Spleen (tissue), 11 donors: ENCODE data around the gene ABHD12. TPM values are rescaled to one million over a fixed set of nuclear protein-coding genes. Genes with fewer than 3 reads are reported as not detected.

Experiments
- DNase-seq: peaks from one replicate; pipeline ENCODE4 v3.0.0-alpha.2; 2020
- H3K27ac ChIP-seq, 8 donors: fragments of 200-600 bp; sonication (generic) in 7 of 8; 1 replicate in 4 of 8; 2 replicates in 4 of 8; pipeline versions ENCODE4 v1.5.0 to v1.8.0; 2016 to 2021; ENCODE audit warnings: inconsistent platforms in 4 of 8, mild to moderate bottlenecking in 4 of 8, moderate library complexity in 1 of 8
- H3K27me3 ChIP-seq, 7 donors: fragments of 200-600 bp; sonication (generic) in 6 of 7; replicated peaks in 1 of 7; 1 replicate in 4 of 7; 2 replicates in 3 of 7; pipeline versions ENCODE4 v1.5.0 to v1.8.0; 2016 to 2021; ENCODE audit warnings: inconsistent platforms in 3 of 7, mild to moderate bottlenecking in 1 of 7
- H3K36me3 ChIP-seq, 6 donors: fragments of 200-600 bp; sonication (generic) in 5 of 6; 1 replicate in 4 of 6; 2 replicates in 2 of 6; pipeline versions ENCODE4 v1.5.0 to v1.8.0; 2016 to 2021; ENCODE audit warnings: inconsistent platforms in 2 of 6
- H3K4me1 ChIP-seq, 6 donors: fragments of 200-600 bp; sonication (generic) in 5 of 6; 1 replicate in 3 of 6; 2 replicates in 3 of 6; pipeline versions ENCODE4 v1.5.0 to v1.8.0; 2016 to 2021; ENCODE audit warnings: inconsistent platforms in 3 of 6
- H3K4me3 ChIP-seq, 8 donors: fragments of 200-600 bp; sonication (generic) in 7 of 8; 1 replicate in 4 of 8; 2 replicates in 4 of 8; pipeline versions ENCODE4 v1.5.0 to v1.8.0; 2016 to 2021; ENCODE audit warnings: inconsistent platforms in 4 of 8, mild to moderate bottlenecking in 4 of 8, moderate library complexity in 2 of 8
- H3K9me3 ChIP-seq, 8 donors: fragments of 200-600 bp; sonication (generic) in 7 of 8; 1 replicate in 4 of 8; 2 replicates in 4 of 8; pipeline versions ENCODE4 v1.5.0 to v1.8.0; 2016 to 2021; ENCODE audit warnings: inconsistent platforms in 4 of 8
- POLR2A ChIP-seq, 3 donors: fragments of 450-650 bp; IDR thresholded peaks; one replicate each; pipeline ENCODE4 v1.5.1; 2017; ENCODE audit warnings: antibody characterized with exemption in 3 of 3, mild to moderate bottlenecking in 1 of 3
- POLR2AphosphoS5 ChIP-seq, 3 donors: sonication (generic); formaldehyde crosslinking; IDR thresholded peaks; one replicate each; pipeline ENCODE4 v1.5.1; 2017; ENCODE audit warnings: antibody characterized with exemption in 3 of 3
- WGBS, 5 donors: extraction: QIAGEN DNeasy Blood & Tissue Kit in 3 of 5; methylation state at CpG; one replicate each; pipeline versions ENCODE4 v1.1.5 to v1.1.7; 2013 to 2018; 5-methylcytosine and 5-hydroxymethylcytosine counted together
- intact Hi-C: fragments of 100-400 bp; cut with DNase I; formaldehyde crosslinking; loops from one replicate; pipeline ENCODE4 v1.15.0; 2023; ENCODE audit warnings: low total_unique reads
- polyA plus RNA-seq, 3 donors: library from polyadenylated mRNA; stranded (reverse); fragments of 200-250 nt; gene quantifications; one replicate each; pipeline ENCODE4 v1.2.1, GENCODE V29; 2013
- total RNA-seq, 7 donors: library from RNA; depleted of rRNA in 3 of 7; stranded (reverse); fragments of >200 nt in 3 of 7; fragmentation: NEBNext Ultra II Directional in 4 of 7; extraction: Animal tissue kit (Norgen Biotek cat#: 25700) in 4 of 7; gene quantifications; one replicate each; pipeline versions ENCODE4 v1.1.0 to v1.2.1, GENCODE V29; 2016 to 2021
- TF ChIP-seq, protein P1 (sequence below), 11 experiments: fragments of 200-600 bp in 7 of 11; fragments of 450-650 bp in 4 of 11; sonication (generic) in 4 of 11; IDR thresholded peaks in 8 of 11; conservative IDR thresholded peaks in 3 of 11; 1 replicate in 7 of 11; 2 replicates in 4 of 11; pipeline versions ENCODE4 v1.4.0 to v1.8.0; 2016 to 2021; ENCODE audit warnings: antibody characterized with exemption in 11 of 11, inconsistent platforms in 4 of 11, mild to moderate bottlenecking in 1 of 11
- donor health status: healthy with polysubstance abuse.
- donor health status: DM: no; HTN: no; CAD: no; lungs with moderate emphysema.
- donor health status: DM: no; HTN: no; CAD: no.
- donor health status: Bipolar disorder and iron deficiency.
- donor health status: healthy.
- donor health status: DM: no; HTN: no; CAD: no.
- donor health status: DM: yes; HTN: yes; CAD: no.

Gene ABHD12
- total and polyA plus RNA-seq, 10 donors = 16.1 to 36.9 (median 25.3) TPM

DNA sequence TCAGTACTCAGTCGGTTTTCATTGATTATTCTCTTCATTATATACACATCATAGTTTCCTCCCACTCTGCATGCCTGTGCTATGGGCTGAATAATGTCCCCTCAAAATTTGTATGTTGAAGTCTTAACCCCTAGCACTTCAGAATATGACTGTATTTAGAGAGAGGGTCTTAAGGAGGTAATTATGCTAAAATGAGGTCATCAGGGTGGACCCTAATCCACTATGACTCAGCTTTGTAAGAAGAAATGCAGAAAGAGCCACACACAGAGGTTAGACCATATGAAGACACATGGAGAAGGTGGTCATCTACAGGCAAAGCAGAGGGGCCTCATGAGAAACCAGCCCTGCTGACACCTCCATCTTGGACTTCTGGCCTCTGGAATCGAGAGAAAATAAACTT lies 15.8 kb downstream of the ABHD12 start:
- Histone ChIP-seq H3K36me3 (peaks cover 0 to 1% (median 0%) of the 10 kb centered on the region in 6 donors), H3K4me1 (peaks cover 0 to 10% (median 0%) of the 10 kb centered on the region in 6 donors), H3K27ac (no peak overlapping the region), H3K27me3 (no peaks in the 10 kb centered on the region), H3K4me3 (no peak overlapping the region), H3K9me3 (peaks cover 0 to 6% (median 0%) of the 10 kb centered on the region in 8 donors)
- no peak for DNase-seq
- TF ChIP-seq, protein P1, sequence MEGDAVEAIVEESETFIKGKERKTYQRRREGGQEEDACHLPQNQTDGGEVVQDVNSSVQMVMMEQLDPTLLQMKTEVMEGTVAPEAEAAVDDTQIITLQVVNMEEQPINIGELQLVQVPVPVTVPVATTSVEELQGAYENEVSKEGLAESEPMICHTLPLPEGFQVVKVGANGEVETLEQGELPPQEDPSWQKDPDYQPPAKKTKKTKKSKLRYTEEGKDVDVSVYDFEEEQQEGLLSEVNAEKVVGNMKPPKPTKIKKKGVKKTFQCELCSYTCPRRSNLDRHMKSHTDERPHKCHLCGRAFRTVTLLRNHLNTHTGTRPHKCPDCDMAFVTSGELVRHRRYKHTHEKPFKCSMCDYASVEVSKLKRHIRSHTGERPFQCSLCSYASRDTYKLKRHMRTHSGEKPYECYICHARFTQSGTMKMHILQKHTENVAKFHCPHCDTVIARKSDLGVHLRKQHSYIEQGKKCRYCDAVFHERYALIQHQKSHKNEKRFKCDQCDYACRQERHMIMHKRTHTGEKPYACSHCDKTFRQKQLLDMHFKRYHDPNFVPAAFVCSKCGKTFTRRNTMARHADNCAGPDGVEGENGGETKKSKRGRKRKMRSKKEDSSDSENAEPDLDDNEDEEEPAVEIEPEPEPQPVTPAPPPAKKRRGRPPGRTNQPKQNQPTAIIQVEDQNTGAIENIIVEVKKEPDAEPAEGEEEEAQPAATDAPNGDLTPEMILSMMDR (IDR thresholded peaks at IDR 0.05 in 8 of 11, conservative IDR thresholded peaks at IDR 0.05 in 3 of 11) = no peak
- TF ChIP-seq POLR2AphosphoS5 (IDR thresholded peaks at IDR 0.05) (no peak), POLR2A (IDR thresholded peaks at IDR 0.05) (no peak)
- intact Hi-C loops = no loop called here
- WGBS, 5 donors = 88 to 98% (median 92%) methylated on average over 2 of the region's 2 CpGs

DNA sequence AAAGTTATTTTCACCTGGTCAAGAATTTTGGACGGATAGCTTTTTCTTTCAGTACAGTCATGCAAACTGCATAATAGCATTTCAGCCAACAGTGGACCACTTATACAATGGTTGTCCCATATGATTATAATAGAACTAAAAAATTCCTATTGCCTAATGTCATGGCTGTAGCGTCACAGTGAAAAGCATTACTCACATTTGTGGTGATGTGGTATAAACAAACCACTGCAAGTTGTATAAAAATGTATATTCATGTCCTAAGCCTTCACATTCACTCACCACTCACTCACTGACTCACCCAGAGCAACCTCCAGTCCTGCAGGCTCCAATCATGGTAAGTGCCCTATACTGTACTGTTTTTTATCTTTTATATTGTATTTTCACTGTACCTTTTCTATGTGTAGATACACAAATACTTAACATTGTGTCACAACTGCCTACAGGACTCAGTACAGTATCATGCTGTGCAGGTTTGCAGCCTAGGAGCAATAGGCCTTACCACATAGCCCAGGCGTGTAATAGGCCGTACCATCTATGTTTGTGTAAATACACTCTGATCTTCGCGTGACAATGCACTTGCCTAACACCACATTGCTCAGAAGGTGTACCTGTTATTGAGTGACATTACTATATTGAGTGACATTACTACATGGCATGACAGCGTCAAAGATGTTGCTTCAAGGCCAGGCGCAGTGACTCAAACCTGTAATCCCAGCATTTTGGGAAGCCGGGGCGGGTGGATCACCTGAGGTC lies 17.9 kb downstream of the ABHD12 start:
- H3K27ac ChIP-seq = no peak overlapping the region
- TF ChIP-seq POLR2AphosphoS5 (IDR thresholded peaks at IDR 0.05) = no peak
- TF ChIP-seq POLR2A (IDR thresholded peaks at IDR 0.05) = no peak
- TF ChIP-seq, protein P1 (IDR thresholded peaks at IDR 0.05 in 8 of 11, conservative IDR thresholded peaks at IDR 0.05 in 3 of 11) = no peak
- no peak for DNase-seq
- peaks cover 0 to 7% (median 0%) of the 10 kb centered on the region in 6 donors for H3K4me1 ChIP-seq
- WGBS, 5 donors = 90 to 97% (median 96%) methylated on average over 10 of the region's 10 CpGs
- no peaks in the 10 kb centered on the region for H3K27me3 ChIP-seq
- no peaks in the 10 kb centered on the region for H3K36me3 ChIP-seq
- peaks cover 0 to 6% (median 0%) of the 10 kb centered on the region in 8 donors for H3K9me3 ChIP-seq
- intact Hi-C loops = no loop called here
- no peak overlapping the region for H3K4me3 ChIP-seq

DNA sequence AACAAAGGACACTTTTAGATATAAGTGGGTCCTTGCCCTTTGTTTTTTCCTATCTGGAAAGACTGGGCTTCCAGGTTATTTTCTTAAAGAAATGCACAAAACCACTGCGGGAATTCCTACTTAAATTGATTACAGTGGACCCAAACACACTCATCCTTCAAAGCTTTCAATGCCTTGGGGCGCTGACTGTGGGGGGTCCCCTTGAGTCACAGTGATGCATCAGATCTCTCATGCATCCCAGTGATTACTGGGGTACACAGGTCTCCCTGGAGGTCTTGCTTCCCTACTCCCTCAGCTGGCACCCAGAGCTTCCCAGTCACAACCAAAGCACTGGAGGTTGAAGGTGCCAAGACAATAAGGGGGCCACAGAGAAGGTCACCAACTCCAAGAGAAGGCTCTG lies 20.7 kb downstream of the ABHD12 start:
- Histone ChIP-seq H3K9me3 (peaks cover 0 to 6% (median 0%) of the 10 kb centered on the region in 8 donors), H3K27ac (no peak overlapping the region), H3K27me3 (no peaks in the 10 kb centered on the region), H3K4me1 (peaks cover 0 to 7% (median 0%) of the 10 kb centered on the region in 6 donors), H3K4me3 (no peak overlapping the region), H3K36me3 (no peaks in the 10 kb centered on the region)
- 84 to 100% (median 98%) methylated on average over 2 of the region's 2 CpGs for WGBS, 5 donors
- intact Hi-C loops = no loop called here
- DNase-seq = no peak
- TF ChIP-seq POLR2A (IDR thresholded peaks at IDR 0.05) (no peak), POLR2AphosphoS5 (IDR thresholded peaks at IDR 0.05) (no peak)
- TF ChIP-seq, protein P1 (IDR thresholded peaks at IDR 0.05 in 8 of 11, conservative IDR thresholded peaks at IDR 0.05 in 3 of 11) = no peak

DNA sequence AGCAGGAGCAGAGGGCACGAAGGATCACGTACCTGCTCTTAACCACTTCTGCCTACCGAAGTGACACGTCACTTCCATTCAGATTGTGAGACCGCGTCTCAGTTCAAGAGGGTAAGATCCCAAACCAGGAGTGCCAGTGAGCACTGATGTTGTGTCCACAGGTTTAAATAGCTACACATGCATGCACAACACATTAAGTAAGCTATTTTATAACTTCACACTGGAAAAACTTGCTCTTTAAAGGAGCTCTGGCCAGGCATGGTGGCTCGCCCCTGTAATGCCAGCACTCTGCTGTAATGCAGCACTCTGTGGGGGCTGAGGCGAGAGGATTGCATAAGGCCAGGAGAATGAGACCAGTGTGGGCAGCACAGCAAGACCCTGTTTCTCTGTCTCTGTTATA lies 21.1 kb downstream of the ABHD12 start:
- Histone ChIP-seq H3K36me3 (no peaks in the 10 kb centered on the region), H3K4me3 (no peak overlapping the region), H3K27me3 (no peaks in the 10 kb centered on the region), H3K4me1 (peaks cover 0 to 7% (median 0%) of the 10 kb centered on the region in 6 donors), H3K27ac (no peak overlapping the region), H3K9me3 (peaks cover 0 to 6% (median 0%) of the 10 kb centered on the region in 8 donors)
- no peak for DNase-seq
- intact Hi-C loops = no loop called here
- 82 to 91% (median 87%) methylated on average over 8 of the region's 8 CpGs for WGBS, 5 donors
- TF ChIP-seq POLR2A (IDR thresholded peaks at IDR 0.05) = no peak
- TF ChIP-seq, protein P1 (IDR thresholded peaks at IDR 0.05 in 8 of 11, conservative IDR thresholded peaks at IDR 0.05 in 3 of 11) = no peak
- TF ChIP-seq POLR2AphosphoS5 (IDR thresholded peaks at IDR 0.05) = no peak
